Common myeloid progenitor, CD34-positive (primary cell): ENCODE results near the gene KLHL29.

ENCODE experiments used
- CTCF ChIA-PET: fragments of 350-600 bp; sonication (Branson Sonifier 250); formaldehyde crosslinking; loops from one replicate; lab custom pipeline; 2021; ENCODE audit warnings: antibody characterized with exemption; lab: Charles Lee
- POLR2A ChIA-PET: fragments of 350-600 bp; sonication (Branson Sonifier 250); formaldehyde crosslinking; loops from one replicate; lab custom pipeline; 2021; ENCODE audit warnings: antibody characterized with exemption; lab: Charles Lee
- DNase-seq, 3 donors: peaks; one replicate each; pipeline versions ENCODE4 v3.0.0 to v3.0.0-alpha.2; 2013
- H3K27ac ChIP-seq, 2 experiments: 1 replicate in 1 of 2; 2 replicates in 1 of 2; pipeline ENCODE4 v1.7.0; 2013; ENCODE audit warnings: inconsistent platforms in 2 of 2, low read length in 2 of 2, mild to moderate bottlenecking in 2 of 2, low read depth in 1 of 2, moderate library complexity in 1 of 2; ENCODE audit not compliant: severe bottlenecking in 2 of 2, insufficient read depth in 1 of 2, poor library complexity in 1 of 2
- H3K27me3 ChIP-seq, 5 experiments: replicated peaks in 2 of 5; 1 replicate in 3 of 5; 2 replicates in 2 of 5; pipeline versions ENCODE4 v1.6.1 to v1.7.0; 2013; ENCODE audit warnings: low read length in 4 of 5, mild to moderate bottlenecking in 2 of 5, moderate library complexity in 2 of 5, inconsistent platforms in 1 of 5; ENCODE audit not compliant: insufficient read depth in 5 of 5, control insufficient read depth in 4 of 5
- H3K36me3 ChIP-seq, 4 experiments: 1 replicate in 2 of 4; 2 replicates in 2 of 4; pipeline versions ENCODE4 v1.6.1 to v1.7.0; 2013; ENCODE audit warnings: low read length in 3 of 4, control low read depth in 1 of 4, mild to moderate bottlenecking in 1 of 4; ENCODE audit not compliant: control insufficient read depth in 4 of 4, insufficient read depth in 4 of 4
- H3K4me1 ChIP-seq, 4 experiments: 1 replicate in 3 of 4; 2 replicates in 1 of 4; pipeline versions ENCODE4 v1.6.1 to v1.7.1; 2013; ENCODE audit warnings: low read length in 3 of 4, mild to moderate bottlenecking in 3 of 4, control low read depth in 1 of 4, inconsistent platforms in 1 of 4, moderate library complexity in 1 of 4; ENCODE audit not compliant: control insufficient read depth in 4 of 4, insufficient read depth in 4 of 4; ENCODE audit errors: control extremely low read depth in 1 of 4
- H3K4me3 ChIP-seq, 7 experiments: 1 replicate in 4 of 7; 2 replicates in 3 of 7; pipeline versions ENCODE4 v1.5.1 to v1.7.0; 2013; ENCODE audit warnings: mild to moderate bottlenecking in 7 of 7, low read length in 6 of 7, moderate library complexity in 6 of 7, inconsistent platforms in 2 of 7, low read depth in 2 of 7, control low read depth in 1 of 7; ENCODE audit not compliant: insufficient read depth in 4 of 7, control insufficient read depth in 1 of 7; ENCODE audit errors: extremely low read depth in 1 of 7
- H3K9me3 ChIP-seq, 5 experiments: 1 replicate in 4 of 5; 2 replicates in 1 of 5; pipeline versions ENCODE4 v1.6.1 to v1.7.1; 2013; ENCODE audit warnings: low read length in 4 of 5, mild to moderate bottlenecking in 2 of 5, inconsistent platforms in 1 of 5, low read depth in 1 of 5, moderate library complexity in 1 of 5; ENCODE audit not compliant: control insufficient read depth in 4 of 5, insufficient read depth in 2 of 5; ENCODE audit errors: control extremely low read depth in 1 of 5
- WGBS: methylation state at CpG from one replicate; pipeline ENCODE4 v1.1.5; 2013; ENCODE audit not compliant: insufficient coverage; 5-methylcytosine and 5-hydroxymethylcytosine counted together

KLHL29 gene

DNA sequence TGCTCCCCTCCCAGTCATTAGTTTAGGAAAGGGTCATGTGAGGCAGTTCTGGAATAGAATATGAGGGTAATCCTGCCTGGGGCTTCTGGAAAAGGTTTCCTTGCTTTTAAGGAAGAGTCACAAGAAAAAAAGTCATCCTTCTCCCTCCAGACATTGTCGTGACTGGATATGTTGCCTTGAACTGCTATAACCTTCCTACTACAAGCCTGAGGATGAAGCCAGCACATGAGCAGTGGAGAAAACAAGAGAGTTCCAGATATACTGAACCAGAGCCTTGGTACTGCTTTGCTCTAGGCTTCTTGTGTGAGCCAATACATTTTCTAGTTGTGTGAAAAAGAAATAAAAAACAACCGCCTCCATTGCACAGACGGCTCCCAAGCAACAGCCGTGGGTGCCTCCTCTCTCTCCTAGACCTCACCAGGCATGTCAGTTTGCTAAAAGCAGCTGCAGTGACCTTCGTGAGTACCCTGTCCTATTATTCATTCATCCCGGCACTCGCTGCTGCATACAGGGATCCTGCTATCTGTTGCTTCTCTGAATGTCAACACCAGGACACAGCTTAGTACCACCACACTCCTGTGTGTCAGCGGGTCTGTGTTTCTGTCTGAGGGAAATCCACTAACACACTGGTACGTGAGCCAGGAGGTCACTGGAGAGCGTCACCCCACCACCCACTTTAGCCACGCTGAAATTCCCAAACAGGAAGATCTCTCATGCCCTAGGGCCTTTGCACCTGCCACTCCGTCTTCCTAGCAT is 186.7 kb downstream of the KLHL29 start:
- POLR2A ChIA-PET, result no interaction called here
- H3K27ac ChIP-seq, result no peak overlapping the region
- CTCF ChIA-PET, result no interaction called here
- WGBS, result 84% methylated on average over 11 of the region's 12 CpGs
- H3K4me3 ChIP-seq, result no peak overlapping the region
- H3K27me3 ChIP-seq, result peaks cover 0 to 24% (median 11%) of the 10 kb centered on the region in 5 experiments
- H3K36me3 ChIP-seq, result no peaks in the 10 kb centered on the region
- no peaks in the 10 kb centered on the region for H3K4me1 ChIP-seq
- DNase-seq, result no peak
- no peaks in the 10 kb centered on the region for H3K9me3 ChIP-seq

- Histone ChIP-seq H3K36me3 (no peaks in the 10 kb centered on the region), H3K4me3 (no peak overlapping the region), H3K9me3 (no peaks in the 10 kb centered on the region), H3K4me1 (no peaks in the 10 kb centered on the region), H3K27ac (no peak overlapping the region), H3K27me3 (peaks cover 0 to 14% (median 5%) of the 10 kb centered on the region in 5 experiments)
- WGBS, result 88% methylated on average over 13 of the region's 13 CpGs
- POLR2A ChIA-PET, result no interaction called here
- CTCF ChIA-PET, result no interaction called here
- DNase-seq, result no peak
Measured at GRCh38 chr2:23574919-23575654, 190.1 kb downstream of the KLHL29 start.

DNA sequence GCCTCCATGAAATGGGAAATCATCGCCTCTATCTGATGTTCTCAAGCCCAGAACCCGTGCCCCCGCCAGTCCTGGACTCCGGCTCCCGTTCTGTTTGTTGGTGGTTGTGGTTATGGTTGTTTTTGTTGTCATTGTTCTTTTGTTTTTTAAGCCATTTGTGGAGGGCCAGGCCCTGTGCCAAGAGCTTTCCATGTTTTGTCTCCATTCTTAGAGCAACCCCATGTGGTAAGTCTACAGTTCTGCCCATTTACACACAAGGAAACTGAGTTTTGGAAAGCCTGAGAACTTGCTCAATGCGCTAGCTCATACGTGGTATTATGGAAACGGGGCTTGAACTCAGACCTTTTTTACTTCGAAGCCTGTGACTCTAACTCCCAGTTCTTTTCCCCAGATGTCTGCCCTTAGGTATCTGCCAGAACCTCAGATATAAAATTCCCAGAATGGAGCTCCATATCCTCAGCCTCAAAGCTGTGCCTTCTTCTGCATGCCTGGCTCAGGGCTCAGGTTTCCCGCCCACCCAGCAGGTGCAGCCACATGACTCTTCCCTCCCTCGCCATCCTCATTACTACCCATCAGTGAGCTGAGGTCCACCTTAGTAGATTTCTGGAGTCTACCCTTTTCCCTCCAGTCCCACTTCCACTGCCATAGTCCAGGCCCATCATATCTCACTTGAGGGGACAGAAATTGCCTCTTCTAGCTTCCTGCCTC is 194.1 kb downstream of the KLHL29 start:
- DNase-seq, result no peak
- Histone ChIP-seq H3K27ac (no peak overlapping the region), H3K4me1 (no peaks in the 10 kb centered on the region), H3K9me3 (no peaks in the 10 kb centered on the region), H3K36me3 (no peaks in the 10 kb centered on the region), H3K27me3 (peaks cover 0 to 25% (median 5%) of the 10 kb centered on the region in 5 experiments), H3K4me3 (no peak overlapping the region)
- POLR2A ChIA-PET, result no interaction called here
- CTCF ChIA-PET, result interaction anchor here (1.6 kb wide), 1 partner anchor 11 kb away, joined by 5 read pairs; no protein-coding TSS in a partner anchor
- WGBS, result 95% methylated on average over 7 of the region's 11 CpGs

GRCh38 chr2:23579674-23580073 is 194.7 kb downstream of the KLHL29 start:
- Histone ChIP-seq H3K4me1 (no peaks in the 10 kb centered on the region), H3K27ac (no peak overlapping the region), H3K27me3 (peaks cover 0 to 24% (median 6%) of the 10 kb centered on the region in 5 experiments), H3K36me3 (no peaks in the 10 kb centered on the region), H3K4me3 (no peak overlapping the region), H3K9me3 (no peaks in the 10 kb centered on the region)
- 98% methylated on average over 4 of the region's 5 CpGs for WGBS
- ChIA-PET POLR2A (no interaction called here), CTCF (interaction anchor here (1.6 kb wide), 1 partner anchor 10 kb away, joined by 5 read pairs; no protein-coding TSS in a partner anchor)
- no peak for DNase-seq

DNA sequence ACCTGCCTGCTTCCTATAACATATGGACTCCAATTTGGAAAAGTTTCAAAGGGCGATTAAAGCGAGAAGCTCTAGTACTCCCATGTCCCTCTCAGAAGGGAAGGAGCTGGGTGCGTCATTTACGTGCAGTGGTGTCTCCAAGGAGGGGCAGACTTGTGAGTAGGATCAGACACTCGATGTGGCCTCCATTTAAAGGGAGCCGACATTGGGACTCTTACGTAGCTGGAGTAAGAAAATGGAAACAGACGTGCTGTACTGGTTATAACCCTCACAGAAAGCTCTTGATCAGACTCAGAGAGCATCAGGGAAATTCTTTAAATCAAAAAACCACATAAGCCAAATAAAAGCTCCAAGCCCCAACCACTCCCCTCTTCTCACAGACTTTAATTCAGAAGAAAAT is 198.5 kb downstream of the KLHL29 start:
- DNase-seq, result no peak
- Histone ChIP-seq H3K9me3 (no peaks in the 10 kb centered on the region), H3K27me3 (peaks cover 0 to 27% (median 12%) of the 10 kb centered on the region in 5 experiments), H3K27ac (no peak overlapping the region), H3K4me1 (no peaks in the 10 kb centered on the region), H3K36me3 (no peaks in the 10 kb centered on the region), H3K4me3 (no peak overlapping the region)
- 97% methylated on average over 8 of the region's 8 CpGs for WGBS
- CTCF ChIA-PET, result interaction anchor here (0.7 kb wide), 1 partner anchor 17 kb away, joined by 3 read pairs; no protein-coding TSS in a partner anchor
- POLR2A ChIA-PET, result no interaction called here

DNA sequence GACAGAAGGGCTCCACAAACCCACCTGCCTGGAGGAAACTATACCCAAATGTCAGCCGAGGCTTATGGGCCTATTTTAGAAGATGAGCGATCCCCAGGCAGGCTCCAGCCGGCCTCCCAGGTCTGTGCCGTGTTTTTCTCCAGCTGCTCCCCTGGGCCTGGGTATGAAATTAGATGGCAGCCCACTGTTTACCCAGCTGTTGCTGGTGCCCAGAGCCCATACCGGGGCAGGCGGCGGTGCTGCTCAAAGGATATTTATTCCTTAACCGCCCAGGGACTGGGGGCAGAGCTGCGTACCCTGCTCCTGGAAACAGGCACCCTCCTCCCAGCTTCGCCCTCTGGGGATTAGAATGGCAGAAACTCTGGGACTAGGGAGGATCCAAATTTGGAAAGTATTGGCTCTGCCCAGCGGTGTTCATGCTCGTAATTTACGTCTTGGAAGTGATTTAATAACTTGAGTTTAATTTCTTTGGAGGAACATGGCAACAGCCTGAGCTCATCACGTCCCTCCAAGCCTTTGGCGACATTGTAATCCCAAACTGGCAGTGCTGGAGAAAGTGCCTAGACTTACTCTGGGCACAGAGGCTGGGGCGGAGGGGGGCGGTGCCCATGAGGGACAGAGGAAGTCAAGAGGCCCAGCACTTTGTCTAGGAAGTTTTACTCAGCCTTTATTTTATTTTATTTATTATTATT is 199.2 kb downstream of the KLHL29 start:
- H3K4me3 ChIP-seq, result no peak overlapping the region
- H3K9me3 ChIP-seq, result no peaks in the 10 kb centered on the region
- DNase-seq, result no peak
- ChIA-PET POLR2A (no interaction called here), CTCF (interaction anchor here (0.7 kb wide), 1 partner anchor 17 kb away, joined by 3 read pairs; no protein-coding TSS in a partner anchor)
- over 99% methylated on average over 11 of the region's 17 CpGs for WGBS
- H3K27me3 ChIP-seq, result peaks cover 0 to 27% (median 12%) of the 10 kb centered on the region in 5 experiments
- no peaks in the 10 kb centered on the region for H3K36me3 ChIP-seq
- no peak overlapping the region for H3K27ac ChIP-seq
- no peaks in the 10 kb centered on the region for H3K4me1 ChIP-seq
